Renal cortical epithelial cell (primary cell): ENCODE data around the gene IRF1. TPM values are rescaled to one million over a fixed set of nuclear protein-coding genes. Genes with fewer than 3 reads are reported as not detected.

Experiments used
- DNase-seq: peaks from one replicate; pipeline ENCODE4 v3.0.0-alpha.2; 2011; ENCODE audit warnings: low read depth
- total RNA-seq: library from RNA; depleted of rRNA; stranded (reverse); fragments of >200 nt; gene quantifications from 2 replicates; pipeline ENCODE4 v1.2.3, GENCODE V29; 2014

IRF1 gene
- total RNA-seq, 1 donor from 2014 or later: 28.7 TPM

DNA sequence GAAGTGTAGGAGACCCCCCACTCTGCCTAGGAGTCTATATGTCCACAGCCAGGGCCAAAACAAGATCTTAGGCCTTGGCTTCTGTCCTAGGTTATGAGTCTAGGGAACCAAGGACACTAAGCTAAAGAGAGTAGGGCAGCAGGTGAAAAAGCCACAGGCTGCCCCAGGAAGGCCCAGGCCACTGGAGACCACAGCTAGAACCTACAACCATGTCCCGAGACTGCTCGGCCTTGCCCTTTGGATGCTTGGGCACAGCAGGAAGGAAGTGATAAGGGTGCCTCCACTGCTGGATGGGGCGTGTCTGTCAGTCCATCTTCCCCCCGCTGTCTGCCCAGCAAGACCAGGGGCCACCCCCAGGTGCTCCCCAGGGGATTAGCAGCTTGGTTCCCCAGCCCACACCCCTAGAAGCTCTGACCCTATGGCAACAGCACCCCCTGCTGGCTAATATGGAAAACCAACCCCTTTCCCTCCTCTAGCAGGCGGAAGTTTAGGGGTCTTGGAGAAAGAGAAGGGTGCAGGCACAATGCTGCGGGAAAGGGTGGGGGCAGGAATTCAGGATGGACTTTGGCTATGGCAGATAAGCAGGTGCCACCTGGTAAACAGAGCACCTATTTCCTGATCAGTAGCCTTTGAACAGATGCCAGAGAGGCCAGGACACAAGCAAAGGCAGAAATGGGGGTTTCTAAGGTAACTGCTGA is 10.5 kb upstream of the IRF1 start:
- no peak for DNase-seq

GRCh38 chr5:132500244-132500930 is 9.8 kb upstream of the IRF1 start:
- DNase-seq: no peak

GRCh38 chr5:132499440-132500243 is 9.1 kb upstream of the IRF1 start:
- no peak for DNase-seq

- DNase-seq: no peak
Observed at GRCh38 chr5:132498686-132499271, 8.2 kb upstream of the IRF1 start.

- DNase-seq: peak; percentile 91
Observed at GRCh38 chr5:132498152-132498551, 7.6 kb upstream of the IRF1 start.

- peak; percentile 93 for DNase-seq
Observed at GRCh38 chr5:132497488-132497997, 7.0 kb upstream of the IRF1 start.

DNA sequence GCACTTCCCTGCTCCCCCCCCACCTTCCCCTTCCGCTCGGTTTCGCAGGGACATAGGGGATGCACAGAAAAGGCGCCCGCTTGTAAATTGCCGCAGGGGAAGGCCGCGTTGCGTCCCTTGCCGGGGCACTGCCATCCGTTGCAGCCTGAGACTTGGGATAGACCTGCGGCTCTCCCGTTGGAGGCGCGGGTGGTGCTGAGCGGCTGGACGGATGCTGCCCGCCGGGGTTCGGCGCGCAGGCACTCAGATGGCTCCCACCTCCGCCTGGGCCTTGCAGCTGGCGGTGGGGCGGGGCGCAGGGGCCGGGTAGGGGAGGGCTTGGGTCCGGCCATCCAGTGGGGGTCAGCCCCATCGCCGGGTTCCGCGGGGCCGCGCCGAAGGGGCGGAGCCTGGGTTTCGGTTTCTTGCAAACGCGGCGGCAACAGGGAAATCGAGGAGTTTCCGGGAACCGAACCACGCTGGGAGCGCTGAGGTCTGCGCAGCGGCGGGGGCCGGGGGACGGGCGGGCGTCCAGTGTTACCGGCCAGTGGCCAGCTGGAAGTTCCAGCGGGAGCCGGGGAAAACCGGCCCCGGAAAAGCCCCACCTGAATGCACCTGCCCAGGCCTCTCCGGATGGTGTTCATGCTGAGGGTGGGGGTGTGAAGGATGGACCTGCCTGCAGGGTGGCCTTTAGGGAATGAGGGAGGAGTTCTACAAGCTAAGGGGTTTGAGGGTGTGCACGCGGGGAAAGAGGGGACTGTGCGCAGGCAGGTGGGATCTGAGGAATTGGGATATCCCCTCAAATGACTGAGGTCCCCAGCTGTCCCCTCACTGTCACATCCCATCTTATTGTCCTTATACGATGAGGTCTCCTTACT is 6.3 kb upstream of the IRF1 start:
- peak; percentile 65 for DNase-seq

- peak; percentile 89 for DNase-seq
Observed at GRCh38 chr5:132496191-132496630, 5.6 kb upstream of the IRF1 start.

DNA sequence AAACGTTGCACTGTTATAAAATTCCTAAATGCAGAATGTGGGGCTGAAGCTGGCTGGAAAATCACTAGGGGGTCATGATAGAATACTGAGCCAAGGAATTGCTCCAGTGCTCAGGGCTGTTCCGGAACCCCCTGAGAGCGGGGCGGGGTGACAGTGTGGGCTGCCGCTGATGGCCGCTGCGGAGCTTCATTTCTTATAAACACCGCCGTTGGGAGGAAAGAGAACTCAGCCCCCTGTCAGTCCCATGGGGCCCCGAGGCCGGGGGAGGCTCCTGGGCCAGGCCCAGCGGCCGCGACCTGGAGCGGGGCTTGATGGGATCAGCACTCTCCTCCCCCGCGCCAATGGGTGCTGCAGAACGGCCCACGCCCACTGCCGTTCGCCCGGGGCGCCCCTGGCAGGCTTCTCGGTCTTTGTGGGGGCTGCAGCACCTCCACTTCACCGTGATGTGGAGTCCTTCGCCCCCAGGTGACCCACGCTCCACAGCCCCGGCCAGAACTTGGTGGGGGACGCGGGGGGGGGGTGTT is 5.2 kb upstream of the IRF1 start:
- DNase-seq: peak; percentile 55

GRCh38 chr5:132493821-132494220 is 3.2 kb upstream of the IRF1 start:
- no peak for DNase-seq

- no peak for DNase-seq
Observed at GRCh38 chr5:132493241-132493640, 2.7 kb upstream of the IRF1 start.

GRCh38 chr5:132492386-132493125 is 2.0 kb upstream of the IRF1 start:
- no peak for DNase-seq

- no peak for DNase-seq
Observed at GRCh38 chr5:132491368-132492364, 1.1 kb upstream of the IRF1 start.

- no peak for DNase-seq
Observed at GRCh38 chr5:132489871-132490483, 596 bp downstream of the IRF1 start.

DNA sequence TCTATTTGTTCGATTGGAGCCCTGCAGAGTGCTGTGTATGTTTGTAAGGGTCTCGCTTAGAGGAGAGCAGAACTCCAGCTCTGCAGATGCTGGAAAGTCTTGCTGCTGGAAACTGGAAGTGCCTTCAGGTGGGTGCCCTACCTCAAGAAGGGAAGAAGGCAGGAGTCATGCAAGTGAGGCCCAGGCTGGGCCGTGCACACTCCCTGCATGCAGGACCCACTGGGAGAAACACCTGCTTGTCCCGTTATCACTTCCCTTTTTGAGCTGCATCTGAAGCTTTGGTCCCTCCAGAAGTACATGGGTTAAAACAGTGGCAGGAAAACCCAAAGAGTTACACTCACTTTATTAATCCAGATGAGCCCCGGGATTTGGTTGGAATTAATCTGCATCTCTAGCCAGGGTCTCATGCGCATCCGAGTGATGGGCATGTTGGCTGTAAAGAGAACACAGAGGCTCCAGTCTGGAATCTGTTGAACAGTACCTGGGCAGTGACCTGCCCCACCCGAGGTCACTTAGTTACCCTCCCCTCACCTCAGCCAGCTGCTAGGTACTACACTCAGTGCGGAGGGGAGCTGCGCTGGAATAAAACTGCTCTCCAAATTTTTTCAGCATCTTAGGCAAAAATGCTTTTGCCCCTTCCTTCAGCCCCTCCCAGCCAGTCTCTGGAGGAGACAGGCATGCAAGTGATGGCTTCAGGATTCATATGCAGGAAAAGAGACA is 1.4 kb downstream of the IRF1 start:
- DNase-seq: no peak

GRCh38 chr5:132488590-132488989 is 2.0 kb downstream of the IRF1 start:
- DNase-seq: no peak

- DNase-seq: no peak
Observed at GRCh38 chr5:132487841-132488555, 2.6 kb downstream of the IRF1 start.
